Retinal pigment epithelial cell (primary cell): ENCODE measurements around the gene VAPB.

Source experiments
- DNase-seq: peaks from one replicate; pipeline ENCODE4 v3.0.0-alpha.2; 2010; ENCODE audit warnings: low read depth
- H3K4me3 ChIP-seq: 2 replicates; pipeline ENCODE4 v1.5.1; 2011; ENCODE audit warnings: mild to moderate bottlenecking, low read length, control low read depth, moderate library complexity
- TF ChIP-seq, protein P1 (sequence below): conservative IDR thresholded peaks from 2 replicates; pipeline ENCODE4 v1.5.1; 2011; ENCODE audit warnings: low read depth, low read length, control low read depth, inconsistent platforms

Gene VAPB

DNA sequence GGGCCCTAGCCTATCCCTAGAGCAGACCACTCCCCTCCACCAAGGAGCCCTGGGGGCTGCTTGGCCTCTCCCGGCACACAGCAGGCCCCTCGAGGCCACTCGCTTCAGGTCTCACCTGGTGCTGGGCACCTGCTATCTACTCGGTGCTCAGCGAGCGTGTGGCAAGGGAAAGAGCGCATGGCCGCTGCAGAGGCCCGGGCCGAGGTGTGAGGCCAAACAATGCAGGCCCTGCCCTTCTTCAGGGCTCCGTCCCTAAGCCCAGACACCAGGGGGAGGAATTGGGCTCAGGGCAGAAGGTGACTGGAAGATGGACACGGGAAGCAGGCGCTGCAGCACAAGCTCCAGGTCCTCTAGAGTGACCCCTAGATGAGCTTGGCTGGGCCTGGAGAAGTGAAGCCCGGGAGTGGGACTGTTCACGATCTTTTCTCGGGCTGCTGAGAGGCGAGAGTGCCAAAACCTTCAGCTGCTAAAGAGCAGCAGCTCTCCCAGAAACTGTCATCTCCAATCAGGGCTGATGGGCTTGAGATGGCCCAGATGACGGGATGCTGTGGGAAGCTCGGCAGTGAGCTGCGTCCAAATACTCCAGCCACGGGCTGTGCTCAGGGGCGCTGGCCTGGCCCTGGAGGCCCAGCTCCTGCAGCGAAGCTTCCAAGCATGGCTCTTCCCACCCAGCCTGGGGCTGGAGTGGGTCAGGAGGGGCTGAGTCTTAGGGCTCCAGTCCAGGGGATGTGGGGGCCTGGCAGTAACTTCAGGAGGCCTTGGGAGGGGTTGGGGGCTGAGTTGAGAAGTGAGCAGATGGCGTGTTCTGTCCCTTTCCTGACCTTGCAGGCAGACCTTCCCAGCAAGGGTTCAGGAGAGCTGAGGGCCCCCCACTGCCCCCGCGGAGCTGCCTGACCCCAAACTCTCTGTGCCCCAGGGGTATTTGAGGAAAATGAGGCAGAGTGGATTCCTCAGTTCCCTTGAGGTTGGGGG, 82.5 kb downstream of the VAPB start:
- no peak overlapping the region for H3K4me3 ChIP-seq
- DNase-seq: no peak
- TF ChIP-seq, protein P1, sequence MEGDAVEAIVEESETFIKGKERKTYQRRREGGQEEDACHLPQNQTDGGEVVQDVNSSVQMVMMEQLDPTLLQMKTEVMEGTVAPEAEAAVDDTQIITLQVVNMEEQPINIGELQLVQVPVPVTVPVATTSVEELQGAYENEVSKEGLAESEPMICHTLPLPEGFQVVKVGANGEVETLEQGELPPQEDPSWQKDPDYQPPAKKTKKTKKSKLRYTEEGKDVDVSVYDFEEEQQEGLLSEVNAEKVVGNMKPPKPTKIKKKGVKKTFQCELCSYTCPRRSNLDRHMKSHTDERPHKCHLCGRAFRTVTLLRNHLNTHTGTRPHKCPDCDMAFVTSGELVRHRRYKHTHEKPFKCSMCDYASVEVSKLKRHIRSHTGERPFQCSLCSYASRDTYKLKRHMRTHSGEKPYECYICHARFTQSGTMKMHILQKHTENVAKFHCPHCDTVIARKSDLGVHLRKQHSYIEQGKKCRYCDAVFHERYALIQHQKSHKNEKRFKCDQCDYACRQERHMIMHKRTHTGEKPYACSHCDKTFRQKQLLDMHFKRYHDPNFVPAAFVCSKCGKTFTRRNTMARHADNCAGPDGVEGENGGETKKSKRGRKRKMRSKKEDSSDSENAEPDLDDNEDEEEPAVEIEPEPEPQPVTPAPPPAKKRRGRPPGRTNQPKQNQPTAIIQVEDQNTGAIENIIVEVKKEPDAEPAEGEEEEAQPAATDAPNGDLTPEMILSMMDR: no peak

DNA sequence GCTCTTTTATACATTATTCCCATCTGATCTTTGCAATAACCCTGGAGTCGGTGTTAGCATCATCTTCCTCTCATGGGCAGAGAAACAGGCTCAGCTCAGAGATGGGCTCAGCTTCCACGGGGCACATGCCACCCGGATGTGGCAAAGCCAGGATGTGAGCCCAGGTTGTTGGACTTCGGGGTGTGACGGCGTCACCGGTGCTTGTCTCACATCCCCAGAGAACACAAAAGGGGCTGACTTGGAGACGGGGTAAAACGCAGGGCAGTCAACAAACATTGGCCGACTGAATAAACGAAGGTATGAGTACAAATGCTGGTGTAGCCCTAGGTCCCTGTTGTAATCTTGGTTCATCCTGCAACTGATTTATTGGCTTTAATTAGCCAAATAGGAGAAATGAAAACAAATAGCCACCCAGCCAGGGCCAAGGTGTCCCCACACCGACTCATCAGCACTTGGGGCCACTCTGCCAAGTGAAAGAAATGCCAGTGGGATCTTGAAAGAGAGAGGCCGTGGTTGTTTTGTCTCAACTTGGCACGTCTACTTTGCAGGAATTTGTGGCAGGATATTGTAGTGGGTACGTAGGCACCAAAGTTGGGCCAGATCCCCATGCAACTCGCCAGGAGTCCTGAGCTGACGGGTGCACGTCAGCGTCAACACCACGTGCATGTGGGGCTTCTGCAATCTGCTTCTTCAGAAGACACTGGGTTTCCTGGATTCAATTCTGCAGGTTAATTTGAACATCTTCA, 83.4 kb downstream of the VAPB start:
- DNase-seq: no peak
- TF ChIP-seq, protein P1: no peak
- H3K4me3 ChIP-seq: no peak overlapping the region

DNA sequence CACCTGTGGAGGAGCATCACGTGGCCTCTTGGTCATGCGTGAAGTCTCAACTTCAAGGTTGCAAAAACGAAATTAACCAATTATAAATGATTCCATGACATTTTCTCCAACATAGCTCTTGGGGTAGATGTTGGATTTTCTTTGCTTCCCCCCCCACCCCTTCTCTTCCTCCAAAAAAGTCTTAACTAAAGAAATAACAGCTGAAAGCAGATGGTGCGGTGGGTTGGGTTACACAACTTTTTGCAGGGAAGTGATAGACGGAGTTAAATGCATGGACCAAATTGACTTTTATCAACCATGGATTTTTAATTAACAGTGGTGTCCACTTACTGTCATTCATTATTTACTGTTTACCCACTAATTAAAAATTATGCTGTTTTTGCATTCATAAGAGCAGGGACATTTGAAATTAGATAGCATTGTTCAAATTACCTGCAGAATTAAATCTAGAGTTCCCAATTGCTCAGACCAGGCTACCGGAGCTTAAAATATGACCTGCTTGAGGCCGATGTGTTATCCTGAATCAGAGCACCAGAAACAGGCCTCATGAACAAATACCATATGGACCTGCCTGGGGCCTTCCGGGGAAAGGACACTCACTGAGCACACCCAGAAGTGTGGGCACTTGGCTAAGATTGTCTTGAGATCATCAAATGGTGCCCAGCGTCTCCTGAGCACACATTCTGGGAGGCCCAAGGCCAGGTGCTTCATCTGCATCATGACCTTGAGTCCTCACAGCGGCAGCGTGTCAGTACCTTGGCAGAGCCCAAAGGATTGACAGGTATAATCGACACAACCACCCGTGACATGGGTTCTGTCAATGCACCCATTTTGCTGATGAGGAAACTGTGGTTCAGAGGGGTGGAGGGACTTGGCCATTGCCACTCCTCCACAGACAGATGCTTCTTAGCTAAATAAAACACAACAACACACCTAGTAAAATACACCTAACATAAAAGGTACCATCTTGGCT, 84.7 kb downstream of the VAPB start:
- TF ChIP-seq, protein P1: no peak
- no peak for DNase-seq
- no peak overlapping the region for H3K4me3 ChIP-seq

DNA sequence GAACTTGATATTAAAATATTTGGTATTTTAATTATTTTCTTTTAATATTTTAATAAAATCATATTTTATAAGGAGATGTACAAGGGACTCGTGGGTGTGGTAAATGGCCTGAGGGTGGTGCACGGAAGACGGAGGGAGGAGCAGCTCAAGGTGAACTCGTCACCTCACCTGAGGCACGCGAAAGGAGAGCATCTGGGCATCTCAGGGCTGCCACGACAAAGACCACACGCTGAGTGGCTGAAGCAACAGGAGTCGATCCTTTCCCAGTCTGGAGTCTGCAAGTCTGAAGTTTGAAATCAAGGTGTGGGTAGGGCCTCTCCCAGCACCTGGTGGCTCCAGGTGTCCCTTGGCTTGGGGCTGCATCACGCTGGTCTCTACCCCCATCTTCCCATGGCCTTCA, 86.4 kb downstream of the VAPB start:
- TF ChIP-seq, protein P1: no peak
- DNase-seq: no peak
- H3K4me3 ChIP-seq: no peak overlapping the region

DNA sequence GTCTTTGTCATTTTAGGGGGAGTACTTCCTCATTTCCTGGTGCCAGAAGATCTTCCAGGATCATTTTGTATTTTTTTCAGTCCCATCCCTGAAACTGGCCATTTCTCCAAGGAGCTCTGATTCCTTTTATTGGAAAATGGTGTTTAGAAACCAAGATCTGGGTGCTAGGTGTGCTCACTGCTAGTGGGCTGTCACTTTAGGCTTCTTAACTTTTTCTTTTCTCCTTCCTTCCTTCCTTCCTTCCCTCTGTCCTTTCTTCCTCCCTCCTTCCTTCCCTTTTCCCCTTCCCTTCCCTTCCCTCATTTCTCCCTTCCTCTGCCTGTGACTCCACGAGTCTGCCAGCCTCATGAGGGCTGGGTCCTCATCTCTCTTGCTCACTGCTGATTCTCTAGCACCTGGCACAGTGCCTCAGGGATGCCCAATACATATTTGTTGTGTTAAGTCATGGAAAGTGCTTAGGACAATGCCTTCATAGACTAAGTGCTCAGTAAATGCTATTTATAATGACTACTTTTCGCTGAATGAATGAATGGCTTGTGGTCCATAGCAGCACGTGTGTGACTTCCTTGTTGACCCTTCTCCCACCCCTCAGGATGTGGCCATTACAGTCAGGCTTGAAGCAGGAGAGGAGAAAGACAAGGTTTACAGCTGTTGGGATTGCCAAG, 89.2 kb downstream of the VAPB start:
- DNase-seq: no peak
- H3K4me3 ChIP-seq: no peak overlapping the region
- TF ChIP-seq, protein P1: no peak
